Measurements from ENCODE around the gene FKBP9. TPM values are rescaled to one million over a fixed set of nuclear protein-coding genes. Genes with fewer than 3 reads are reported as not detected.
A peak's percentile ranks its signal among the peaks of the same experiment; 100 is the strongest.

The FKBP9 gene
- total RNA-seq, 1 experiment from 2014 or later = 28.6 TPM

GRCh38 chr7:33040803-33041516 lies 83.7 kb downstream of the FKBP9 start:
- Histone ChIP-seq H3K27ac (ENCODE audit: low read depth, low read length, poor library complexity, severe bottlenecking) (no peak overlapping the region), H3K27me3 (replicated peaks; ENCODE audit: insufficient read depth, low read depth, low read length, poor library complexity) (no peaks in the 10 kb centered on the region), H3K4me1 (ENCODE audit: insufficient read depth, low read length, poor library complexity, severe bottlenecking) (peaks cover 71% of the 10 kb centered on the region), H3K4me3 (ENCODE audit: low read depth, low read length, poor library complexity, severe bottlenecking) (peak overlapping the region; percentile 20), H3K36me3 (ENCODE audit: insufficient read depth, low read length, poor library complexity, severe bottlenecking) (no peaks in the 10 kb centered on the region), H3K9me3 (ENCODE audit: low read depth, low read length, poor library complexity, severe bottlenecking) (no peaks in the 10 kb centered on the region)
- CTCF ChIA-PET = no interaction called here
- peak; percentile 38 for DNase-seq (ENCODE audit: low spot score)
- intact Hi-C loops (cut with micrococcal nuclease; ENCODE audit: unreplicated experiment) = loop anchor here (10.0 kb wide), 1 partner anchor 96 kb away; no protein-coding TSS in a partner anchor
- no TSS peak for BruUV-seq (replicated peaks)
- no peak for TF ChIP-seq EZH2 (IDR thresholded peaks at IDR 0.05; ENCODE audit: borderline replicate concordance, low read depth, low read length, poor library complexity, severe bottlenecking)
- TF ChIP-seq CTCF (conservative IDR thresholded peaks at IDR 0.05; ENCODE audit: low read depth, low read length) = no peak
- POLR2A ChIA-PET (ENCODE audit: low non-redundant PET) = interaction anchor here (0.6 kb wide), 2 partner anchors 13 to 16 kb away, joined by 3 to 7 read pairs; no protein-coding TSS in a partner anchor

- Histone ChIP-seq H3K9me3 (ENCODE audit: low read depth, low read length, poor library complexity, severe bottlenecking) (no peaks in the 10 kb centered on the region), H3K4me3 (ENCODE audit: low read depth, low read length, poor library complexity, severe bottlenecking) (no peak overlapping the region), H3K27ac (ENCODE audit: low read depth, low read length, poor library complexity, severe bottlenecking) (no peak overlapping the region), H3K27me3 (replicated peaks; ENCODE audit: insufficient read depth, low read depth, low read length, poor library complexity) (no peaks in the 10 kb centered on the region), H3K4me1 (ENCODE audit: insufficient read depth, low read length, poor library complexity, severe bottlenecking) (peaks cover 71% of the 10 kb centered on the region), H3K36me3 (ENCODE audit: insufficient read depth, low read length, poor library complexity, severe bottlenecking) (no peaks in the 10 kb centered on the region)
- ChIA-PET POLR2A (ENCODE audit: low non-redundant PET) (no interaction called here), CTCF (no interaction called here)
- intact Hi-C loops (cut with micrococcal nuclease; ENCODE audit: unreplicated experiment) = loop anchor here (10.0 kb wide), 1 partner anchor 97 kb away; no protein-coding TSS in a partner anchor
- DNase-seq (ENCODE audit: low spot score) = no peak
- TF ChIP-seq CTCF (conservative IDR thresholded peaks at IDR 0.05; ENCODE audit: low read depth, low read length) (no peak), EZH2 (IDR thresholded peaks at IDR 0.05; ENCODE audit: borderline replicate concordance, low read depth, low read length, poor library complexity, severe bottlenecking) (no peak)
- BruUV-seq (replicated peaks) = no TSS peak
Observed at GRCh38 chr7:33041631-33042428, 84.6 kb downstream of the FKBP9 start.

- TF ChIP-seq CTCF (conservative IDR thresholded peaks at IDR 0.05; ENCODE audit: low read depth, low read length) (no peak), EZH2 (IDR thresholded peaks at IDR 0.05; ENCODE audit: borderline replicate concordance, low read depth, low read length, poor library complexity, severe bottlenecking) (no peak)
- Histone ChIP-seq H3K27ac (ENCODE audit: low read depth, low read length, poor library complexity, severe bottlenecking) (peak overlapping the region; percentile 57), H3K9me3 (ENCODE audit: low read depth, low read length, poor library complexity, severe bottlenecking) (no peaks in the 10 kb centered on the region), H3K4me3 (ENCODE audit: low read depth, low read length, poor library complexity, severe bottlenecking) (no peak overlapping the region), H3K27me3 (replicated peaks; ENCODE audit: insufficient read depth, low read depth, low read length, poor library complexity) (no peaks in the 10 kb centered on the region), H3K36me3 (ENCODE audit: insufficient read depth, low read length, poor library complexity, severe bottlenecking) (no peaks in the 10 kb centered on the region), H3K4me1 (ENCODE audit: insufficient read depth, low read length, poor library complexity, severe bottlenecking) (peaks cover 60% of the 10 kb centered on the region)
- intact Hi-C loops (cut with micrococcal nuclease; ENCODE audit: unreplicated experiment) = loop anchor here (10.0 kb wide), 1 partner anchor 99 kb away; no protein-coding TSS in a partner anchor
- BruUV-seq (replicated peaks) = no TSS peak
- POLR2A ChIA-PET (ENCODE audit: low non-redundant PET) = no interaction called here
- peak; percentile 14 for DNase-seq (ENCODE audit: low spot score)
- CTCF ChIA-PET = no interaction called here
Observed at GRCh38 chr7:33043501-33044400, 86.5 kb downstream of the FKBP9 start.
